HepG2 (cell line): ENCODE measurements around the gene CELF2.

Experiments
- POLR2A ChIP-seq, 2 experiments: IDR thresholded peaks; 2 replicates each; pipeline ENCODE4 v1.6.1; 2011; ENCODE audit warnings: low read depth in 2 of 2, low read length in 2 of 2, mild to moderate bottlenecking in 1 of 2, moderate library complexity in 1 of 2; ENCODE audit not compliant: insufficient read depth in 1 of 2
- SNAPC2 ChIP-seq: sonication (generic); formaldehyde crosslinking; IDR thresholded peaks from 2 replicates; pipeline ENCODE4 v1.8.1; 2022; ENCODE audit warnings: mild to moderate bottlenecking, missing genetic modification reagents
- U2AF1 ChIP-seq: fragments of 200-400 bp; formaldehyde crosslinking; optimal IDR thresholded peaks from 2 replicates; pipeline ENCODE3; 2017; ENCODE audit warnings: mild to moderate bottlenecking, low read depth, low read length

DNA sequence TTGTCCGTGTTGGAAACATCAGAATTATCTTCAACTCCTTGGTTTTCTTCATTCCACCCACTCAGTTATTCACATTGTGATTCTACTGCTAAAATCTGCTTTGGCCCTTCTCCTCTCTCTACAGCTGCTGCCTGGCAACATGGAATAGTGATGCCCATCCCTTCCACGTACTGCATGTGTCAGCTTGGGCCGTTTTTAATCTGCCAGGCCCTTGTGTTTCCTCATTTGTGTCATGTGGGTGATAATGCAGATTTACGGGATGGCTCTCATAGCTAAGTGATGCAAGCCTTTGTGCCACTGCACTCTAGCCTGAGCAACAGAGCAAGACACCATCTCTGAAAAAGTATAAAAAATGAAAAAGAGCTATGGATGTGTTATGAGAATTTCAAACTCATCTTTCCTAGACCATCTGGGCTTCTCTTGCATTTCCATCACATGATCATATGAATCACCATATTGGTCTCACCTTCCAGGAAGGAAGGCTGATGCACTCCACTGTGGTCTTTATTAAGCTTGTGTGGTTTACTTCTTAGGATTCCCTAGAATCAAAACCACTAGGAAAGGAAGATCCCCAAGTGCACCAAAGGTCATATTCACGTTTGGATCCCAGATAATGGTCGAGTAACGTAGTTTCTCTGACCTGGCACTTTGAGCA, 20.6 kb upstream of the CELF2 start:
- TF ChIP-seq POLR2A (IDR thresholded peaks at IDR 0.05; ENCODE audit: insufficient read depth in 1 of 2, low read depth in 2 of 2, low read length in 2 of 2) (no peak), U2AF1 (no peak), SNAPC2 (CRISPR knock-in tag) (no peak)
